ENCODE data around the gene LCN12.

- TF ChIP-seq CTCF (conservative IDR thresholded peaks at IDR 0.05; ENCODE audit: low read depth, low read length) (no peak), EZH2 (IDR thresholded peaks at IDR 0.05; ENCODE audit: low read length, unreplicated experiment) (no peak), EZH2phosphoT487 (IDR thresholded peaks at IDR 0.05; ENCODE audit: borderline replicate concordance, low read length) (no peak)
These were observed 44.8 kb upstream of the LCN12 start for GRCh38 chr9:136907011-136907914.

Data from PC-3 (cell line).